HEK293 (cell line): ENCODE measurements around the gene ANKRD13D.

Experiments
- BCL11B ChIP-seq: fragments of 450-650 bp; formaldehyde crosslinking; IDR thresholded peaks from 2 replicates; pipeline ENCODE4 v1.5.1; 2016; ENCODE audit warnings: low read depth, missing biosample characterization, missing genetic modification characterization
- GLIS1 ChIP-seq: fragments of 450-650 bp; formaldehyde crosslinking; IDR thresholded peaks from 2 replicates; pipeline ENCODE4 v1.5.1; 2016; ENCODE audit warnings: missing biosample characterization, missing genetic modification characterization
- HOXC10 ChIP-seq: sonication (generic); formaldehyde crosslinking; IDR thresholded peaks from 2 replicates; pipeline ENCODE4 v1.8.1; 2023; ENCODE audit warnings: mild to moderate bottlenecking, missing genetic modification reagents
- IKZF3 ChIP-seq: fragments of 450-650 bp; IDR thresholded peaks from 2 replicates; pipeline ENCODE4 v1.5.0; 2018; ENCODE audit warnings: missing biosample characterization, mild to moderate bottlenecking, missing genetic modification characterization, moderate library complexity
- PRDM1 ChIP-seq: fragments of 450-650 bp; formaldehyde crosslinking; IDR thresholded peaks from 2 replicates; pipeline ENCODE4; 2016; ENCODE audit warnings: missing biosample characterization, missing genetic modification characterization
- SP7 ChIP-seq: fragments of 450-650 bp; formaldehyde crosslinking; IDR thresholded peaks from 2 replicates; pipeline ENCODE4 v1.5.1; 2016; ENCODE audit warnings: missing biosample characterization, missing genetic modification characterization
- YY1 ChIP-seq: fragments of 450-650 bp; formaldehyde crosslinking; IDR thresholded peaks from 2 replicates; pipeline ENCODE4 v1.5.1; 2018; ENCODE audit warnings: missing biosample characterization, missing genetic modification characterization
- ZBTB7A ChIP-seq: fragments of 450-650 bp; formaldehyde crosslinking; IDR thresholded peaks from 2 replicates; pipeline ENCODE4 v1.5.1; 2016; ENCODE audit warnings: low read depth, missing biosample characterization, missing genetic modification characterization
- ZEB2 ChIP-seq: fragments of 450-650 bp; formaldehyde crosslinking; IDR thresholded peaks from 2 replicates; pipeline ENCODE4 v1.5.1; 2016; ENCODE audit warnings: missing biosample characterization, missing genetic modification characterization
- ZFP37 ChIP-seq: fragments of 450-650 bp; formaldehyde crosslinking; IDR thresholded peaks from 2 replicates; pipeline ENCODE4 v1.5.1; 2016; ENCODE audit warnings: missing biosample characterization, missing genetic modification characterization
- ZFP41 ChIP-seq: fragments of 450-650 bp; formaldehyde crosslinking; IDR thresholded peaks from 2 replicates; pipeline ENCODE4 v1.5.1; 2016; ENCODE audit warnings: missing biosample characterization, missing genetic modification characterization, borderline replicate concordance
- ZNF223 ChIP-seq: fragments of 450-650 bp; formaldehyde crosslinking; IDR thresholded peaks from 2 replicates; pipeline ENCODE4 v1.5.1; 2016; ENCODE audit warnings: missing biosample characterization, missing genetic modification characterization
- ZNF239 ChIP-seq: fragments of 450-650 bp; formaldehyde crosslinking; IDR thresholded peaks from 2 replicates; pipeline ENCODE4 v1.5.1; 2016; ENCODE audit warnings: missing biosample characterization, missing genetic modification characterization
- ZNF274 ChIP-seq, 2 experiments: fragments of 200-500 bp in 1 of 2; fragments of 450-650 bp in 1 of 2; sonication (Bioruptor generic) in 1 of 2; formaldehyde crosslinking in 1 of 2; IDR thresholded peaks; 2 replicates each; pipeline versions ENCODE4 v1.5.1 to v1.6.1; 2014 to 2016; ENCODE audit warnings: borderline replicate concordance in 1 of 2, inconsistent platforms in 1 of 2, low read length in 1 of 2, missing biosample characterization in 1 of 2, missing genetic modification characterization in 1 of 2
- ZNF324 ChIP-seq: fragments of 450-650 bp; formaldehyde crosslinking; IDR thresholded peaks from 2 replicates; pipeline ENCODE4 v1.5.1; 2016; ENCODE audit warnings: missing biosample characterization, missing genetic modification characterization
- ZNF335 ChIP-seq: fragments of 450-650 bp; formaldehyde crosslinking; conservative IDR thresholded peaks from 2 replicates; pipeline ENCODE4 v1.5.1; 2016; ENCODE audit warnings: missing biosample characterization, missing genetic modification characterization
- ZNF341 ChIP-seq: fragments of 450-650 bp; formaldehyde crosslinking; IDR thresholded peaks from 2 replicates; pipeline ENCODE4; 2016; ENCODE audit warnings: low read depth, missing biosample characterization, missing genetic modification characterization
- ZNF514 ChIP-seq: fragments of 450-650 bp; formaldehyde crosslinking; IDR thresholded peaks from 2 replicates; pipeline ENCODE4 v1.5.1; 2016; ENCODE audit warnings: missing biosample characterization, missing genetic modification characterization
- ZNF623 ChIP-seq: fragments of 450-650 bp; formaldehyde crosslinking; IDR thresholded peaks from 2 replicates; pipeline ENCODE4 v1.5.1; 2016; ENCODE audit warnings: missing biosample characterization, missing genetic modification characterization
- ZNF654 ChIP-seq: fragments of 450-650 bp; formaldehyde crosslinking; IDR thresholded peaks from 2 replicates; pipeline ENCODE4 v1.5.1; 2016; ENCODE audit warnings: low read depth, missing biosample characterization, missing genetic modification characterization
- ZNF660 ChIP-seq: fragments of 450-650 bp; IDR thresholded peaks from 2 replicates; pipeline ENCODE4 v1.5.1; 2018; ENCODE audit warnings: missing biosample characterization, mild to moderate bottlenecking, missing genetic modification characterization
- ZNF76 ChIP-seq: fragments of 450-650 bp; formaldehyde crosslinking; IDR thresholded peaks from 2 replicates; pipeline ENCODE4; 2016; ENCODE audit warnings: low read depth, missing biosample characterization, missing genetic modification characterization, borderline replicate concordance
- ZNF785 ChIP-seq: fragments of 450-650 bp; formaldehyde crosslinking; IDR thresholded peaks from 2 replicates; pipeline ENCODE4 v1.5.1; 2016; ENCODE audit warnings: missing biosample characterization, missing genetic modification characterization
- ZSCAN30 ChIP-seq: fragments of 450-650 bp; IDR thresholded peaks from 2 replicates; pipeline ENCODE4 v1.5.1; 2018; ENCODE audit warnings: missing biosample characterization, mild to moderate bottlenecking, missing genetic modification characterization, moderate library complexity
- ZXDB ChIP-seq: fragments of 450-650 bp; formaldehyde crosslinking; IDR thresholded peaks from 2 replicates; pipeline ENCODE4 v1.5.1; 2016; ENCODE audit warnings: missing biosample characterization, missing genetic modification characterization
- TF ChIP-seq, protein P1 (sequence below): fragments of 450-650 bp; formaldehyde crosslinking; IDR thresholded peaks from 2 replicates; pipeline ENCODE4 v1.5.1; 2017; ENCODE audit warnings: missing biosample characterization, missing genetic modification characterization
- TF ChIP-seq, protein P2 (sequence below): fragments of 450-650 bp; formaldehyde crosslinking; optimal IDR thresholded peaks from 2 replicates; pipeline ENCODE3; 2016; ENCODE audit warnings: missing biosample characterization, mild to moderate bottlenecking, missing genetic modification characterization
- TF ChIP-seq, protein P3 (sequence below): fragments of 450-650 bp; formaldehyde crosslinking; IDR thresholded peaks from 2 replicates; pipeline ENCODE4 v1.5.1; 2017; ENCODE audit warnings: missing biosample characterization, missing genetic modification characterization
- TF ChIP-seq, protein P4 (sequence below): fragments of 450-650 bp; formaldehyde crosslinking; IDR thresholded peaks from 2 replicates; pipeline ENCODE4 v1.5.1; 2016; ENCODE audit warnings: missing biosample characterization, missing genetic modification characterization
- TF ChIP-seq, protein P5 (sequence below): fragments of 450-650 bp; formaldehyde crosslinking; IDR thresholded peaks from 2 replicates; pipeline ENCODE4 v1.5.1; 2016; ENCODE audit warnings: missing biosample characterization, missing genetic modification characterization, low read depth

The ANKRD13D gene

DNA sequence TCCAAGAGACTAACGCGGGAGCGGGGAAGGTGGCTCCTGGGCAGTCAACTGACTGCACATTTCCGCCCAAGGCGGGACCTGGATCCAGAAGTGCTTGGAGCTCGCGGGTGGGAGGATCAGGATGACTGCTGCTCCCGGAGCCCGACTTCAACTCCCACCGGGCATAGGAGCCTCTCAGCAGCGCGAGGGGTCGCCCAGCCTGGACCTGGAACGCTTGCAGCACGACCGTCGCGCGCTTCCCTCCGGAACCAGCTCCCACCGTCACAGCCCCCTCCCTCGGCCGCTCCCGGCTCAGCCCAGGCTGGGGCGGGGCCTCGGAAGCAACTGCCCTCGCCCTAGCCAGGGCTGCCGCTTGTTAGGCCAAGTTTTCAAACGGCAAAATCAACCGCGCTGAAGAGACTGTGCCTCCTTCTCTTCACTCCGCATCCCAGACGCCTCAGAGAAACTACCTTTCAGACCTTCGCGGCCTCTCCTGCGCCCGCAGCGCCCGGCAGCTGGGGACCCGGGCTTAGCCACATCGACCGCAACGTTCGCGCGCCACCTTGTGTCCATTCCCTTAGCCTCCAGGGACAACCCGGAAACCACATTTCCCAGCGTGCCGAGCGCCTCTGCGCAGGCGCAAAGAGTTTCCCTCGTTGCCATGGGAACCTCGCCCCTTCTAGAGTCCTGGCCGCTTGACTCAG is 28.2 kb downstream of the ANKRD13D start (continued):
- TF ChIP-seq, protein P1, sequence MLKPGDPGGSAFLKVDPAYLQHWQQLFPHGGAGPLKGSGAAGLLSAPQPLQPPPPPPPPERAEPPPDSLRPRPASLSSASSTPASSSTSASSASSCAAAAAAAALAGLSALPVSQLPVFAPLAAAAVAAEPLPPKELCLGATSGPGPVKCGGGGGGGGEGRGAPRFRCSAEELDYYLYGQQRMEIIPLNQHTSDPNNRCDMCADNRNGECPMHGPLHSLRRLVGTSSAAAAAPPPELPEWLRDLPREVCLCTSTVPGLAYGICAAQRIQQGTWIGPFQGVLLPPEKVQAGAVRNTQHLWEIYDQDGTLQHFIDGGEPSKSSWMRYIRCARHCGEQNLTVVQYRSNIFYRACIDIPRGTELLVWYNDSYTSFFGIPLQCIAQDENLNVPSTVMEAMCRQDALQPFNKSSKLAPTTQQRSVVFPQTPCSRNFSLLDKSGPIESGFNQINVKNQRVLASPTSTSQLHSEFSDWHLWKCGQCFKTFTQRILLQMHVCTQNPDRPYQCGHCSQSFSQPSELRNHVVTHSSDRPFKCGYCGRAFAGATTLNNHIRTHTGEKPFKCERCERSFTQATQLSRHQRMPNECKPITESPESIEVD (tag by site-specific recombination) = no peak
- peak; percentile 82 for TF ChIP-seq ZNF341
- TF ChIP-seq PRDM1 = no peak
- peak; percentile 17; the same call in 1 of the 2 replicates for TF ChIP-seq YY1 (tag by site-specific recombination)
- TF ChIP-seq ZNF335 (tag by site-specific recombination) = peak; percentile 89
- TF ChIP-seq ZXDB (tag by site-specific recombination) = peak; percentile 69
- no peak for TF ChIP-seq ZNF514
- TF ChIP-seq IKZF3 (tag by site-specific recombination) = 0 out of 2 replicates have a peak, but pooled peaks have one; percentile 33
- peak; percentile 97 for TF ChIP-seq ZNF654 (tag by site-specific recombination)
- peak; percentile 40; the same call in 1 of the 2 replicates for TF ChIP-seq SP7 (tag by site-specific recombination)
- TF ChIP-seq ZFP41 = no peak
- TF ChIP-seq ZNF660 = peak; percentile 39
- TF ChIP-seq ZNF76 (tag by site-specific recombination) = peak; percentile 86
- no peak for TF ChIP-seq ZNF223 (tag by site-specific recombination)
- no peak for TF ChIP-seq ZNF623 (tag by site-specific recombination)
- peak; percentile 79; the same call in 1 of the 2 replicates for TF ChIP-seq ZEB2
- TF ChIP-seq ZNF239 (tag by site-specific recombination) = no peak
- TF ChIP-seq, protein P2, sequence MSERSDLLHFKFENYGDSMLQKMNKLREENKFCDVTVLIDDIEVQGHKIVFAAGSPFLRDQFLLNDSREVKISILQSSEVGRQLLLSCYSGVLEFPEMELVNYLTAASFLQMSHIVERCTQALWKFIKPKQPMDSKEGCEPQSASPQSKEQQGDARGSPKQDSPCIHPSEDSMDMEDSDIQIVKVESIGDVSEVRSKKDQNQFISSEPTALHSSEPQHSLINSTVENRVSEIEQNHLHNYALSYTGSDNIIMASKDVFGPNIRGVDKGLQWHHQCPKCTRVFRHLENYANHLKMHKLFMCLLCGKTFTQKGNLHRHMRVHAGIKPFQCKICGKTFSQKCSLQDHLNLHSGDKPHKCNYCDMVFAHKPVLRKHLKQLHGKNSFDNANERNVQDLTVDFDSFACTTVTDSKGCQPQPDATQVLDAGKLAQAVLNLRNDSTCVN (tag by site-specific recombination) = peak; percentile 78
- TF ChIP-seq, protein P3, sequence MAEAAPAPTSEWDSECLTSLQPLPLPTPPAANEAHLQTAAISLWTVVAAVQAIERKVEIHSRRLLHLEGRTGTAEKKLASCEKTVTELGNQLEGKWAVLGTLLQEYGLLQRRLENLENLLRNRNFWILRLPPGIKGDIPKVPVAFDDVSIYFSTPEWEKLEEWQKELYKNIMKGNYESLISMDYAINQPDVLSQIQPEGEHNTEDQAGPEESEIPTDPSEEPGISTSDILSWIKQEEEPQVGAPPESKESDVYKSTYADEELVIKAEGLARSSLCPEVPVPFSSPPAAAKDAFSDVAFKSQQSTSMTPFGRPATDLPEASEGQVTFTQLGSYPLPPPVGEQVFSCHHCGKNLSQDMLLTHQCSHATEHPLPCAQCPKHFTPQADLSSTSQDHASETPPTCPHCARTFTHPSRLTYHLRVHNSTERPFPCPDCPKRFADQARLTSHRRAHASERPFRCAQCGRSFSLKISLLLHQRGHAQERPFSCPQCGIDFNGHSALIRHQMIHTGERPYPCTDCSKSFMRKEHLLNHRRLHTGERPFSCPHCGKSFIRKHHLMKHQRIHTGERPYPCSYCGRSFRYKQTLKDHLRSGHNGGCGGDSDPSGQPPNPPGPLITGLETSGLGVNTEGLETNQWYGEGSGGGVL (tag by site-specific recombination) = peak; percentile 27; the same call in 1 of the 2 replicates
- peak; percentile 63 for TF ChIP-seq BCL11B
- TF ChIP-seq ZNF785 (tag by site-specific recombination) = no peak
- no peak; the same call in 1 of the 2 replicates for TF ChIP-seq GLIS1 (tag by site-specific recombination)
- peak; percentile 80 for TF ChIP-seq ZNF324 (tag by site-specific recombination)
- no peak for TF ChIP-seq HOXC10 (CRISPR knock-in tag)
- TF ChIP-seq ZSCAN30 (tag by site-specific recombination) = peak; percentile 90
- no peak for TF ChIP-seq ZNF274 (IDR thresholded peaks at IDR 0.05; ENCODE audit: low read length)
- TF ChIP-seq ZNF274 (tag by site-specific recombination; IDR thresholded peaks at IDR 0.05; ENCODE audit: borderline replicate concordance) = no peak
- TF ChIP-seq, protein P4, sequence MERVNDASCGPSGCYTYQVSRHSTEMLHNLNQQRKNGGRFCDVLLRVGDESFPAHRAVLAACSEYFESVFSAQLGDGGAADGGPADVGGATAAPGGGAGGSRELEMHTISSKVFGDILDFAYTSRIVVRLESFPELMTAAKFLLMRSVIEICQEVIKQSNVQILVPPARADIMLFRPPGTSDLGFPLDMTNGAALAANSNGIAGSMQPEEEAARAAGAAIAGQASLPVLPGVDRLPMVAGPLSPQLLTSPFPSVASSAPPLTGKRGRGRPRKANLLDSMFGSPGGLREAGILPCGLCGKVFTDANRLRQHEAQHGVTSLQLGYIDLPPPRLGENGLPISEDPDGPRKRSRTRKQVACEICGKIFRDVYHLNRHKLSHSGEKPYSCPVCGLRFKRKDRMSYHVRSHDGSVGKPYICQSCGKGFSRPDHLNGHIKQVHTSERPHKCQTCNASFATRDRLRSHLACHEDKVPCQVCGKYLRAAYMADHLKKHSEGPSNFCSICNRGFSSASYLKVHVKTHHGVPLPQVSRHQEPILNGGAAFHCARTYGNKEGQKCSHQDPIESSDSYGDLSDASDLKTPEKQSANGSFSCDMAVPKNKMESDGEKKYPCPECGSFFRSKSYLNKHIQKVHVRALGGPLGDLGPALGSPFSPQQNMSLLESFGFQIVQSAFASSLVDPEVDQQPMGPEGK (tag by site-specific recombination) = peak; percentile 63
- TF ChIP-seq ZBTB7A (tag by site-specific recombination) = peak; percentile 57; the same call in 1 of the 2 replicates
- TF ChIP-seq, protein P5, sequence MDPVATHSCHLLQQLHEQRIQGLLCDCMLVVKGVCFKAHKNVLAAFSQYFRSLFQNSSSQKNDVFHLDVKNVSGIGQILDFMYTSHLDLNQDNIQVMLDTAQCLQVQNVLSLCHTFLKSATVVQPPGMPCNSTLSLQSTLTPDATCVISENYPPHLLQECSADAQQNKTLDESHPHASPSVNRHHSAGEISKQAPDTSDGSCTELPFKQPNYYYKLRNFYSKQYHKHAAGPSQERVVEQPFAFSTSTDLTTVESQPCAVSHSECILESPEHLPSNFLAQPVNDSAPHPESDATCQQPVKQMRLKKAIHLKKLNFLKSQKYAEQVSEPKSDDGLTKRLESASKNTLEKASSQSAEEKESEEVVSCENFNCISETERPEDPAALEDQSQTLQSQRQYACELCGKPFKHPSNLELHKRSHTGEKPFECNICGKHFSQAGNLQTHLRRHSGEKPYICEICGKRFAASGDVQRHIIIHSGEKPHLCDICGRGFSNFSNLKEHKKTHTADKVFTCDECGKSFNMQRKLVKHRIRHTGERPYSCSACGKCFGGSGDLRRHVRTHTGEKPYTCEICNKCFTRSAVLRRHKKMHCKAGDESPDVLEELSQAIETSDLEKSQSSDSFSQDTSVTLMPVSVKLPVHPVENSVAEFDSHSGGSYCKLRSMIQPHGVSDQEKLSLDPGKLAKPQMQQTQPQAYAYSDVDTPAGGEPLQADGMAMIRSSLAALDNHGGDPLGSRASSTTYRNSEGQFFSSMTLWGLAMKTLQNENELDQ (tag by site-specific recombination) = no peak
- TF ChIP-seq ZFP37 = 0 out of 2 replicates have a peak, but pooled peaks have one; percentile 35
- TF ChIP-seq, all 188 proteins: peak for 43
